ENCODE data around the gene XPO6.

- TF ChIP-seq EP300 (IDR thresholded peaks at IDR 0.05) (no peak), CTCF (IDR thresholded peaks at IDR 0.05) (no peak), POLR2A (IDR thresholded peaks at IDR 0.05) (no peak)
Measured at GRCh38 chr16:28162326-28162877, 49.4 kb downstream of the XPO6 start.

All from tibial nerve (tissue), 4 donors.